Measurements from ENCODE around the gene KIFC1. TPM values are rescaled to one million over a fixed set of nuclear protein-coding genes. Genes with fewer than 3 reads are reported as not detected.
A peak's percentile ranks its signal among the peaks of the same experiment; 100 is the strongest.
"Not testable (repeated sequence)": the region's sequence is repeated elsewhere in the genome, so short reads cannot be mapped to it uniquely, and the experiment has no call there.

KIFC1 gene
- total RNA-seq, 4 donors from 2014 or later: 9.6 to 38.9 (median 11.2) TPM

GRCh38 chr6:33375143-33375671 is 16.4 kb upstream of the KIFC1 start:
- peak overlapping the region in 1 of 4 donors; percentile 34 for H3K4me3 ChIP-seq
- no peak for DNase-seq
- H3K36me3 ChIP-seq: no peaks in the 10 kb centered on the region
- intact Hi-C loops (cut with DNase I): no loop called here
- no peaks in the 10 kb centered on the region for H3K9me3 ChIP-seq
- WGBS, 2 donors: 9 to 23% methylated on average over 9 of the region's 9 CpGs
- no peak for TF ChIP-seq POLR2A (IDR thresholded peaks at IDR 0.05)
- TF ChIP-seq CTCF (IDR thresholded peaks at IDR 0.05): no peak
- peak overlapping the region; percentile 70 to 93 (median 81) for H3K27ac ChIP-seq
- H3K27me3 ChIP-seq: no peaks in the 10 kb centered on the region
- peaks cover 18 to 51% (median 23%) of the 10 kb centered on the region in 3 donors for H3K4me1 ChIP-seq

- H3K27ac ChIP-seq: no peak overlapping the region
- H3K4me3 ChIP-seq: no peak overlapping the region
- intact Hi-C loops (cut with DNase I): no loop called here
- no peaks in the 10 kb centered on the region for H3K36me3 ChIP-seq
- DNase-seq: no peak
- H3K9me3 ChIP-seq: no peaks in the 10 kb centered on the region
- peaks cover 18 to 59% (median 23%) of the 10 kb centered on the region in 3 donors for H3K4me1 ChIP-seq
- H3K27me3 ChIP-seq: no peaks in the 10 kb centered on the region
- no peak for TF ChIP-seq CTCF (IDR thresholded peaks at IDR 0.05)
- no peak for TF ChIP-seq POLR2A (IDR thresholded peaks at IDR 0.05)
- WGBS, 2 donors: 66 to 74% methylated on average over 4 of the region's 4 CpGs
These were observed 14.5 kb upstream of the KIFC1 start for GRCh38 chr6:33377171-33377570.

GRCh38 chr6:33379184-33379583 is 12.4 kb upstream of the KIFC1 start:
- H3K36me3 ChIP-seq; H3K4me3 ChIP-seq; DNase-seq; intact Hi-C loops (cut with DNase I); H3K9me3 ChIP-seq; H3K27ac ChIP-seq; H3K27me3 ChIP-seq: not testable (repeated sequence)
- WGBS, 2 donors: 85 to 86% methylated on average over 10 of the region's 10 CpGs
- peaks cover 17 to 55% (median 18%) of the 10 kb centered on the region in 3 donors for H3K4me1 ChIP-seq

GRCh38 chr6:33380272-33380981 is 11.2 kb upstream of the KIFC1 start:
- intact Hi-C loops (cut with DNase I): no loop called here
- no peak for DNase-seq
- Histone ChIP-seq H3K4me3 (no peak overlapping the region), H3K4me1 (peaks cover 6 to 49% (median 6%) of the 10 kb centered on the region in 3 donors), H3K9me3 (no peaks in the 10 kb centered on the region), H3K27me3 (no peaks in the 10 kb centered on the region), H3K36me3 (no peaks in the 10 kb centered on the region), H3K27ac (peak overlapping the region in 2 of 4 donors; percentile 53 to 65)
- TF ChIP-seq CTCF (IDR thresholded peaks at IDR 0.05) (no peak), POLR2A (IDR thresholded peaks at IDR 0.05) (no peak)
- 48 to 65% methylated on average over 2 of the region's 2 CpGs for WGBS, 2 donors

GRCh38 chr6:33383427-33384185 is 8.0 kb upstream of the KIFC1 start:
- Histone ChIP-seq H3K9me3 (no peaks in the 10 kb centered on the region), H3K4me3 (no peak overlapping the region), H3K27ac (no peak overlapping the region), H3K36me3 (no peaks in the 10 kb centered on the region), H3K27me3 (no peaks in the 10 kb centered on the region), H3K4me1 (peaks cover 0 to 29% (median 0%) of the 10 kb centered on the region in 3 donors)
- no peak for DNase-seq
- intact Hi-C loops (cut with DNase I): no loop called here
- TF ChIP-seq CTCF (IDR thresholded peaks at IDR 0.05): no peak
- TF ChIP-seq POLR2A (IDR thresholded peaks at IDR 0.05): no peak
- WGBS, 2 donors: 71 to 78% methylated on average over 9 of the region's 10 CpGs
